Stimulated activated naive CD8-positive, alpha-beta T cell treated with anti-CD3 and anti-CD28 coated beads, Interleukin-15, Interleukin-2, amounts not matched to agents 100 U/mL and 50 U/mL, for 24 hours (primary cell): ENCODE data around the gene PPT2.
"Not testable (repeated sequence)": the region's sequence is repeated elsewhere in the genome, so short reads cannot be mapped to it uniquely, and the experiment has no call there.

Source experiments
- ATAC-seq: fragments of 150-1000 bp; cut with Tn5 transposase; one replicate; pipeline ENCODE4 v1.10.0; 2021
- DNase-seq: peaks from one replicate; pipeline ENCODE4 v3.0.0; 2021

PPT2 gene

GRCh38 chr6:32176476-32177182 is 22.7 kb downstream of the PPT2 start:
- DNase-seq (no peak), ATAC-seq (no peak)

GRCh38 chr6:32177183-32177787 is 23.3 kb downstream of the PPT2 start:
- peak; percentile 47 for DNase-seq
- no peak for ATAC-seq

- DNase-seq: peak; percentile 91
- ATAC-seq: peak; percentile 90
Measured at GRCh38 chr6:32177788-32178546, 24.0 kb downstream of the PPT2 start, which contains the start of gene RNF5. Gene RNF5, plus strand, starts transcription at chr6:32178405. Its CDS starts 107 bp downstream, at chr6:32178512.

- ATAC-seq (no peak), DNase-seq (no peak)
Measured at GRCh38 chr6:32178547-32179440, 24.9 kb downstream of the PPT2 start.

GRCh38 chr6:32179766-32180405 is 25.9 kb downstream of the PPT2 start:
- no peak for ATAC-seq
- no peak for DNase-seq

- ATAC-seq: no peak
- DNase-seq: no peak
Measured at GRCh38 chr6:32181148-32181702, 27.3 kb downstream of the PPT2 start.

GRCh38 chr6:32181915-32182529 is 28.1 kb downstream of the PPT2 start:
- no peak for ATAC-seq
- no peak for DNase-seq

GRCh38 chr6:32182555-32182981 is 28.6 kb downstream of the PPT2 start:
- no peak for ATAC-seq

GRCh38 chr6:32183030-32183429 is 29.1 kb downstream of the PPT2 start:
- ATAC-seq: no peak
- DNase-seq: no peak

More at GRCh38 chr6:32182555-32182981, 28.6 kb downstream of the PPT2 start:
- DNase-seq: no peak

- ATAC-seq: no peak
- DNase-seq: no peak
Measured at GRCh38 chr6:32183483-32184083, 29.6 kb downstream of the PPT2 start.

- DNase-seq: no peak
- ATAC-seq: no peak
Measured at GRCh38 chr6:32184084-32184640, 30.2 kb downstream of the PPT2 start, which contains the start of gene AGER. Gene AGER, minus strand, starts transcription at chr6:32184253. Its CDS starts 31 bp downstream, at chr6:32184222.

GRCh38 chr6:32185681-32186131 is 31.8 kb downstream of the PPT2 start:
- DNase-seq: peak; percentile 64

GRCh38 chr6:32186151-32186840 is 32.4 kb downstream of the PPT2 start:
- not testable (repeated sequence) for ATAC-seq, DNase-seq

More at GRCh38 chr6:32185681-32186131, 31.8 kb downstream of the PPT2 start:
- peak; percentile 39 for ATAC-seq

GRCh38 chr6:32187009-32187709 is 33.2 kb downstream of the PPT2 start:
- DNase-seq (no peak), ATAC-seq (no peak)

- not testable (repeated sequence) for DNase-seq, ATAC-seq
Measured at GRCh38 chr6:32187725-32188380, 33.9 kb downstream of the PPT2 start.

- ATAC-seq: no peak
- DNase-seq: no peak
Measured at GRCh38 chr6:32188381-32189068, 34.6 kb downstream of the PPT2 start.
